ENCODE measurements around the gene FAAH2. TPM values are rescaled to one million over a fixed set of nuclear protein-coding genes. Genes with fewer than 3 reads are reported as not detected.

Gene FAAH2
- total RNA-seq, 2 donors from 2014 or later = 4.2 to 8.9 TPM

GRCh38 chrX:57451426-57452020 lies 165.0 kb downstream of the FAAH2 start:
- WGBS, 2 experiments (ENCODE audit: insufficient coverage in 1 of 2, insufficient read length in 1 of 2) = 90% methylated on average over 3 of the region's 3 CpGs; no CpG with 5 or more reads in 1 of the 2 experiments
- H3K36me3 Mint-ChIP-seq (ENCODE audit: low read depth) = peaks cover 30% of the 10 kb centered on the region

GRCh38 chrX:57453901-57454300 lies 167.4 kb downstream of the FAAH2 start:
- Histone ChIP-seq H3K36me3 (ENCODE audit: control insufficient read depth, insufficient read depth, low read length) (no peaks in the 10 kb centered on the region), H3K27ac (ENCODE audit: low read depth, low read length) (no peak overlapping the region), H3K27me3 (ENCODE audit: control insufficient read depth, insufficient read depth, low read length, poor library complexity, severe bottlenecking) (no peaks in the 10 kb centered on the region), H3K4me3 (ENCODE audit: low read length) (no peak overlapping the region), H3K9ac (ENCODE audit: extremely low read depth, low read length, poor library complexity, severe bottlenecking) (no peak overlapping the region), H3K9me3 (ENCODE audit: control insufficient read depth, low read length) (peaks cover 5% of the 10 kb centered on the region), H3K4me1 (ENCODE audit: control insufficient read depth, insufficient read depth, low read length) (no peaks in the 10 kb centered on the region)
- Mint-ChIP-seq H3K9me3 (peaks cover 63% of the 10 kb centered on the region), H3K4me3 (no peak overlapping the region), H3K27ac (no peak overlapping the region), H3K36me3 (ENCODE audit: low read depth) (peaks cover 31% of the 10 kb centered on the region), H3K4me1 (no peaks in the 10 kb centered on the region), H3K27me3 (ENCODE audit: insufficient read depth) (no peaks in the 10 kb centered on the region)
- WGBS, 2 experiments (ENCODE audit: insufficient coverage in 1 of 2, insufficient read length in 1 of 2) = 56% methylated on average over 4 of the region's 4 CpGs; no CpG with 5 or more reads in 1 of the 2 experiments
- DNase-seq = peak; percentile 53
- peak; percentile 75 for TF ChIP-seq CTCF (conservative IDR thresholded peaks at IDR 0.05)

More at GRCh38 chrX:57451426-57452020, 165.0 kb downstream of the FAAH2 start:
- Mint-ChIP-seq H3K27me3 (ENCODE audit: insufficient read depth) (no peaks in the 10 kb centered on the region), H3K27ac (no peak overlapping the region), H3K4me3 (no peak overlapping the region), H3K4me1 (no peaks in the 10 kb centered on the region), H3K9me3 (peaks cover 55% of the 10 kb centered on the region)
- DNase-seq = no peak
- Histone ChIP-seq H3K27me3 (ENCODE audit: control insufficient read depth, insufficient read depth, low read length, poor library complexity, severe bottlenecking) (no peaks in the 10 kb centered on the region), H3K27ac (ENCODE audit: low read depth, low read length) (no peak overlapping the region), H3K4me3 (ENCODE audit: low read length) (no peak overlapping the region), H3K4me1 (ENCODE audit: control insufficient read depth, insufficient read depth, low read length) (no peaks in the 10 kb centered on the region), H3K9me3 (ENCODE audit: control insufficient read depth, low read length) (peaks cover 5% of the 10 kb centered on the region), H3K36me3 (ENCODE audit: control insufficient read depth, insufficient read depth, low read length) (no peaks in the 10 kb centered on the region), H3K9ac (ENCODE audit: extremely low read depth, low read length, poor library complexity, severe bottlenecking) (no peak overlapping the region)
- no peak for TF ChIP-seq CTCF (conservative IDR thresholded peaks at IDR 0.05)

- no peaks in the 10 kb centered on the region for H3K27me3 Mint-ChIP-seq (ENCODE audit: insufficient read depth)
- WGBS, 2 experiments (ENCODE audit: insufficient coverage in 1 of 2, insufficient read length in 1 of 2) = 87% methylated on average over 6 of the region's 6 CpGs; no CpG with 5 or more reads in 1 of the 2 experiments
- Histone ChIP-seq H3K9ac (ENCODE audit: extremely low read depth, low read length, poor library complexity, severe bottlenecking) (no peak overlapping the region), H3K4me1 (ENCODE audit: control insufficient read depth, insufficient read depth, low read length) (no peaks in the 10 kb centered on the region), H3K27me3 (ENCODE audit: control insufficient read depth, insufficient read depth, low read length, poor library complexity, severe bottlenecking) (no peaks in the 10 kb centered on the region), H3K4me3 (ENCODE audit: low read length) (no peak overlapping the region), H3K9me3 (ENCODE audit: control insufficient read depth, low read length) (no peaks in the 10 kb centered on the region), H3K36me3 (ENCODE audit: control insufficient read depth, insufficient read depth, low read length) (no peaks in the 10 kb centered on the region), H3K27ac (ENCODE audit: low read depth, low read length) (no peak overlapping the region)
- DNase-seq = no peak
- peaks cover 80% of the 10 kb centered on the region for H3K9me3 Mint-ChIP-seq
- no peaks in the 10 kb centered on the region for H3K4me1 Mint-ChIP-seq
- no peak overlapping the region for H3K4me3 Mint-ChIP-seq
- H3K36me3 Mint-ChIP-seq (ENCODE audit: low read depth) = no peaks in the 10 kb centered on the region
- H3K27ac Mint-ChIP-seq = no peak overlapping the region
- no peak for TF ChIP-seq CTCF (conservative IDR thresholded peaks at IDR 0.05)
Measured at GRCh38 chrX:57481514-57481913, 195.0 kb downstream of the FAAH2 start.

All from endodermal cell (in vitro differentiated cells).